OCI-LY3 (cell line): ENCODE results near the gene CCL24.
"Not testable (repeated sequence)": the region's sequence is repeated elsewhere in the genome, so short reads cannot be mapped to it uniquely, and the experiment has no call there.

Source experiments
- CTCF ChIP-seq: fragments of 200-600, 300-600 bp; sonication (generic); IDR thresholded peaks from 2 replicates; pipeline ENCODE4 v1.5.1; 2014; ENCODE audit warnings: antibody characterized with exemption, low read length, low read depth
- EZH2phosphoT487 ChIP-seq: fragments of 200-600 bp; shearing (Covaris generic); IDR thresholded peaks from 2 replicates; pipeline ENCODE4 v1.6.1; 2018; ENCODE audit warnings: antibody characterized with exemption, mixed run types, low read depth

DNA sequence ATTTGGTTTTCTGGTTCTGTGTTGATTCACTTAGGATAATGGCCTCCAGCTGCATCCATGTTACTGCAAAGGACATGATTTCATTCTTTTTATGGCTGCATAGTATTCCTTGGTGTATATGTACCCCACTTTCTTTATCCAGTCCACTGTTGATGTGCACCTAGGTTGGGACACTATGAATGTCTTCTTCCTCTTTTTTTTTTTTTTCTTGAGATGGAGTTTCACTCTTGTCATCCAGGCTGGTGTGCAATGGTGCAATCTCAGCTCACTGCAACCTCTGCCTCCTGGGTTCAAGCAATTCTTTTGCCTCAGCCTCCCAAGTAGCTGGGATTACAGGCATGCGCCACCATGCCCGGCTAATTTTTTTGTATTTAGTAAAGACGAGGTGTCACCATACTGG, 51.8 kb downstream of the CCL24 start:
- not testable (repeated sequence) for TF ChIP-seq CTCF, EZH2phosphoT487
